Smooth muscle cell (in vitro differentiated cells): ENCODE results near the gene EPN2. TPM values are rescaled to one million over a fixed set of nuclear protein-coding genes. Genes with fewer than 3 reads are reported as not detected.

ENCODE experiments used
- DNase-seq: peaks from one replicate; lab custom pipeline; 2025; ENCODE audit not compliant: unreplicated experiment; lab: John Stamatoyannopoulos, UW
- H2AFZ ChIP-seq: fragments of 200-600 bp; sonication (generic); 2 replicates; pipeline ENCODE4 v1.6.0; 2016; ENCODE audit warnings: antibody characterized with exemption, low read depth, mild to moderate bottlenecking
- H3F3A ChIP-seq: fragments of 200-600 bp; sonication (generic); 2 replicates; pipeline ENCODE4 v1.6.0; 2017; ENCODE audit warnings: antibody characterized with exemption, low read depth
- H3K27ac ChIP-seq: fragments of 200-600 bp; sonication (generic); 2 replicates; pipeline ENCODE4 v1.5.1; 2016; ENCODE audit warnings: low read depth, mild to moderate bottlenecking
- H3K27me3 ChIP-seq: fragments of 200-600 bp; sonication (generic); 2 replicates; pipeline ENCODE4 v1.6.1; 2016; ENCODE audit warnings: low read depth, mild to moderate bottlenecking
- H3K36me3 ChIP-seq: fragments of 200-600 bp; sonication (generic); 2 replicates; pipeline ENCODE4 v1.5.1; 2016; ENCODE audit warnings: low read depth
- H3K4me1 ChIP-seq: fragments of 200-600 bp; sonication (generic); 2 replicates; pipeline ENCODE4 v1.5.1; 2016; ENCODE audit warnings: low read depth
- H3K4me2 ChIP-seq: fragments of 200-600 bp; sonication (generic); 2 replicates; pipeline ENCODE4 v1.6.0; 2016; ENCODE audit warnings: mild to moderate bottlenecking
- H3K4me3 ChIP-seq: fragments of 200-600 bp; sonication (generic); 2 replicates; pipeline ENCODE4 v1.5.1; 2016; ENCODE audit warnings: mild to moderate bottlenecking
- H3K79me2 ChIP-seq: fragments of 200-600 bp; sonication (generic); 2 replicates; pipeline ENCODE4 v1.6.0; 2016; ENCODE audit warnings: low read depth, mild to moderate bottlenecking
- H3K9ac ChIP-seq: fragments of 200-600 bp; sonication (generic); 2 replicates; pipeline ENCODE4 v1.6.0; 2016; ENCODE audit warnings: low read depth
- H3K9me3 ChIP-seq: fragments of 200-600 bp; sonication (generic); replicated peaks from 2 replicates; pipeline ENCODE4 v1.5.1; 2016; ENCODE audit warnings: low read depth
- H4K20me1 ChIP-seq: fragments of 200-600 bp; sonication (generic); 2 replicates; pipeline ENCODE4 v1.6.0; 2016; ENCODE audit warnings: low read depth
- CTCF ChIP-seq: fragments of 200-600 bp; sonication (generic); IDR thresholded peaks from 2 replicates; pipeline ENCODE4 v1.5.1; 2017; ENCODE audit warnings: borderline replicate concordance, mild to moderate bottlenecking, antibody characterized with exemption; ENCODE audit not compliant: insufficient read depth, poor library complexity, severe bottlenecking
- WGBS: methylation state at CpG from one replicate; pipeline ENCODE4 v1.1.7; 2016; ENCODE audit warnings: low lambda C conversion rate; 5-methylcytosine and 5-hydroxymethylcytosine counted together
- polyA plus RNA-seq: library from polyadenylated mRNA; unstranded; fragments of >200 nt; fragmentation: Nextera tagmentation; extraction: Ambion mirVana; gene quantifications from 2 replicates; pipeline ENCODE4 v1.2.1, GENCODE V29; 2016
- total RNA-seq: library from RNA; depleted of rRNA; stranded (reverse); fragments of >200 nt; gene quantifications from 2 replicates; pipeline ENCODE4 v1.2.3, GENCODE V29; 2014

The EPN2 gene
- total and polyA plus RNA-seq, 2 experiments from 2014 or later: 27.6 to 46.7 TPM

GRCh38 chr17:19309701-19310100, 72.5 kb downstream of the EPN2 start:
- WGBS: 69% methylated on average over 5 of the region's 5 CpGs
- Histone ChIP-seq H3K9me3 (no peaks in the 10 kb centered on the region), H4K20me1 (peaks cover 60% of the 10 kb centered on the region), H3F3A (no peaks in the 10 kb centered on the region), H3K27ac (no peak overlapping the region), H3K4me3 (no peak overlapping the region), H3K27me3 (no peaks in the 10 kb centered on the region), H3K36me3 (no peaks in the 10 kb centered on the region), H3K9ac (no peak overlapping the region), H3K79me2 (peaks cover 7% of the 10 kb centered on the region), H3K4me1 (no peaks in the 10 kb centered on the region), H3K4me2 (no peak overlapping the region), H2AFZ (no peak overlapping the region)
- no peak for DNase-seq
- TF ChIP-seq CTCF: no peak

- Histone ChIP-seq H3K36me3 (no peaks in the 10 kb centered on the region), H3K79me2 (peaks cover 7% of the 10 kb centered on the region), H3F3A (no peaks in the 10 kb centered on the region), H3K27ac (no peak overlapping the region), H3K4me3 (no peak overlapping the region), H2AFZ (no peak overlapping the region), H3K9ac (no peak overlapping the region), H3K9me3 (no peaks in the 10 kb centered on the region), H3K4me1 (no peaks in the 10 kb centered on the region), H3K4me2 (no peak overlapping the region), H4K20me1 (peaks cover 56% of the 10 kb centered on the region), H3K27me3 (no peaks in the 10 kb centered on the region)
- 92% methylated on average over 4 of the region's 4 CpGs for WGBS
- TF ChIP-seq CTCF: no peak
- no peak for DNase-seq
Measured at GRCh38 chr17:19310151-19310550, 73.0 kb downstream of the EPN2 start.

GRCh38 chr17:19311016-19311415, 73.8 kb downstream of the EPN2 start:
- no peaks in the 10 kb centered on the region for H3K27me3 ChIP-seq
- peaks cover 48% of the 10 kb centered on the region for H4K20me1 ChIP-seq
- H3K79me2 ChIP-seq: peaks cover 7% of the 10 kb centered on the region
- no peak overlapping the region for H3K9ac ChIP-seq
- no peaks in the 10 kb centered on the region for H3K9me3 ChIP-seq
- H3K4me1 ChIP-seq: no peaks in the 10 kb centered on the region
- H3K4me3 ChIP-seq: no peak overlapping the region
- H3F3A ChIP-seq: no peaks in the 10 kb centered on the region
- no peaks in the 10 kb centered on the region for H3K36me3 ChIP-seq
- no peak for TF ChIP-seq CTCF
- no peak overlapping the region for H3K4me2 ChIP-seq
- WGBS: 96% methylated on average over 5 of the region's 5 CpGs
- DNase-seq: no peak
- no peak overlapping the region for H2AFZ ChIP-seq
- no peak overlapping the region for H3K27ac ChIP-seq

- no peak overlapping the region for H3K4me2 ChIP-seq
- WGBS: 90% methylated on average over 6 of the region's 6 CpGs
- H3K4me1 ChIP-seq: peaks cover 1% of the 10 kb centered on the region
- no peak overlapping the region for H3K4me3 ChIP-seq
- no peak for TF ChIP-seq CTCF
- peaks cover 46% of the 10 kb centered on the region for H4K20me1 ChIP-seq
- H3K79me2 ChIP-seq: peaks cover 4% of the 10 kb centered on the region
- no peak for DNase-seq
- H3K9me3 ChIP-seq: no peaks in the 10 kb centered on the region
- H3F3A ChIP-seq: no peaks in the 10 kb centered on the region
- H3K9ac ChIP-seq: no peak overlapping the region
- H2AFZ ChIP-seq: no peak overlapping the region
- no peaks in the 10 kb centered on the region for H3K27me3 ChIP-seq
- no peak overlapping the region for H3K27ac ChIP-seq
- H3K36me3 ChIP-seq: no peaks in the 10 kb centered on the region
Measured at GRCh38 chr17:19311421-19312215, 74.5 kb downstream of the EPN2 start.
